Hippocampal formation (tissue), 2 donors: ENCODE results near the gene PCGF3.
A peak's percentile ranks its signal among the peaks of the same experiment; 100 is the strongest.
"Not testable (repeated sequence)": the region's sequence is repeated elsewhere in the genome, so short reads cannot be mapped to it uniquely, and the experiment has no call there.

Experiments
- DNase-seq, 2 donors: peaks; one replicate each; lab custom pipeline; 2025; lab: John Stamatoyannopoulos, UW

Gene PCGF3

GRCh38 chr4:742096-742741 lies 36.6 kb downstream of the PCGF3 start:
- no peak for DNase-seq

- DNase-seq, result peak in 1 of 2 donors; percentile 32
Observed at GRCh38 chr4:742742-743311, 37.2 kb downstream of the PCGF3 start.

GRCh38 chr4:743463-744211 lies 38.0 kb downstream of the PCGF3 start:
- no peak for DNase-seq

GRCh38 chr4:744212-744841 lies 38.7 kb downstream of the PCGF3 start:
- no peak for DNase-seq

- DNase-seq, result no peak
Observed at GRCh38 chr4:747546-748170, 42.0 kb downstream of the PCGF3 start.

- DNase-seq, result no peak
Observed at GRCh38 chr4:748461-748860, 42.8 kb downstream of the PCGF3 start.

- no peak for DNase-seq
Observed at GRCh38 chr4:749698-750666, 44.4 kb downstream of the PCGF3 start.

GRCh38 chr4:751676-752075 lies 46.0 kb downstream of the PCGF3 start:
- peak in 1 of 2 donors; percentile 27 for DNase-seq

GRCh38 chr4:752196-752861 lies 46.7 kb downstream of the PCGF3 start:
- no peak for DNase-seq

GRCh38 chr4:753186-753585 lies 47.6 kb downstream of the PCGF3 start:
- not testable (repeated sequence) for DNase-seq

- no peak for DNase-seq
Observed at GRCh38 chr4:754221-755120, 48.8 kb downstream of the PCGF3 start.

GRCh38 chr4:757111-757510 lies 51.5 kb downstream of the PCGF3 start:
- no peak for DNase-seq

GRCh38 chr4:759810-760209 lies 54.2 kb downstream of the PCGF3 start:
- not testable (repeated sequence) for DNase-seq

- DNase-seq, result no peak
Observed at GRCh38 chr4:760616-761015, 55.0 kb downstream of the PCGF3 start.

- no peak for DNase-seq
Observed at GRCh38 chr4:761086-761485, 55.5 kb downstream of the PCGF3 start.

- no peak for DNase-seq
Observed at GRCh38 chr4:761739-762138, 56.1 kb downstream of the PCGF3 start.

GRCh38 chr4:762211-763190 lies 56.9 kb downstream of the PCGF3 start:
- no peak for DNase-seq

GRCh38 chr4:763191-763810 lies 57.7 kb downstream of the PCGF3 start:
- DNase-seq, result no peak
